Stimulated activated CD4-positive, alpha-beta T cell treated with anti-CD3 and anti-CD28 coated beads, Interleukin-12 subunit alpha, Interleukin-12 subunit beta, amount 100 ng/mL, for 4 hours (primary cell): ENCODE data around the gene ARHGAP29.
"Not testable (repeated sequence)": the region's sequence is repeated elsewhere in the genome, so short reads cannot be mapped to it uniquely, and the experiment has no call there.

Source experiments
- DNase-seq: peaks from one replicate; pipeline ENCODE4 v3.0.0-alpha.2; 2020

ARHGAP29 gene

DNA sequence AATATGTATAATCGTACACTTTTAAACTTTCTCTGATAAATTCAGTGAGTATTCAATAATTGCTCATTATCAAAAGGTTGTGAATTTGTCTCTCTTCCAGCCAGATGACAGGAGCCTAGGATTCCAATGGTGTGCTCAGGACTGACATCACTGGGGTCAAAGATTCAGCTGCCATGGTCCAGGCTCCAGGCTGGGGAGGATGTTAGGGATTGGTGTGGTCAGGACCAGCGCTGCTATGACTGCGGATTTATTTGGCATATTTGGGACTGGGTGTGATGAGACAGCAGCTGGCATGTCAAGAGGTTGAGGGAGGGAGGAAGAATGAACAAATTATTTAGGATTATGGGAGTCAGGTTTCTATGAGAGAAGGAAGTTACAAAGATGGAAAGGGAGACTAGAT lies 68.3 kb downstream of the ARHGAP29 start:
- no peak for DNase-seq

DNA sequence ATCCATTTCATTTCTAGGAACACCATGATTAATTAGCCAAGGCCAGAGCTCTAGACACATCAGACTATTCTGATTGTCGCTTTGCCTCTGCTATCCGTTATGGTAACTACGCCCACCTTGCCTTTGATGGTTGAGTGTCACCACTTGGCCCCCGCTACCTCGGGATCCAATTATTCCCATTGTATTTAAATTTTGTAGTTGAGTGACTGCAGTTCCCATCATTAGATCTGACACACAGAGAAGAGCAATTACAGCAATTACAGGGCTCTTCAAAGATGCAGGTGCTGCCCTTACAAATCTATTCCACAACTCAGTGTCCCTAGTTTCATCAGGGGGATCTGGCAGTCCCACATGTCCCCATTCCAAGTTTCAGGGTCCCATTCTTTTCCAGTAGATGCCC lies 71.5 kb downstream of the ARHGAP29 start:
- DNase-seq: no peak

GRCh38 chr1:94164885-94165284 lies 72.5 kb downstream of the ARHGAP29 start:
- DNase-seq: not testable (repeated sequence)

DNA sequence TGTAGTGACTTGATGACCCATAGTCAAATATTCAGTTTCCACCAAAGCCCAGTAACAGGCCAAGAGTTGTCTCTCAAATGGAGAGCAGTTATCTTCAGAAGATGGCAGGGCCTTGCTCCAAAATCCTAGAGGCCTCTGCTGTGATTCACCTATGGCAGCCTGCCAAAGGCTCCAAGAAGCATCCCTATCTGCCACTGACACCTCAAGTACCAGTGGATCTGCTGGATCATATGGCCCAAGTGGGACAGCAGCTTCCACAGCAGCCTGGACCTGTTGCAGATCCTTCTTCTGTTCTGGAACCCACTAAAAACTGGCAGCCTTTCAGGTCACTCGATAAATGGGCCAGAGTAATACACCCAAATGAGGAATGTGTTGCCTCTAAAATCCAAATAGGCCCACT lies 73.3 kb downstream of the ARHGAP29 start:
- DNase-seq: not testable (repeated sequence)

DNA sequence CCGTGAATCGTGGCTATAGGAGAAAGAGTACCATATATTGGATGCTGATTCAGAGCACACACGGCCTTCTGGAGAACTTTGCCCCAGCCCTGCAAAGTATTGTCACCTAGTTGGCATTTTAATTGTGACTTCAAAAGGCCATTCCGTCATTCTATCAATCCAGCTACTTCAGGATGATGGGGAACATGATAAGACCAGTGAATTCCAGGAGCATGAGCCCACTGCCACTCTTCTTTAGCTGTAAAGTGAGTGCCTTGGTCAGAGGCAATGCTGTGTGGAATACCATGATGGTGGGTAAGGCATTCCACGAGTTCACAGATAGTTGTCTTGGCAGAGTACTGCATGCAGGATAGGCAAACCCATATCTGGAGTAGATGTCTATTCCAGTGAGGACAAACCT lies 74.1 kb downstream of the ARHGAP29 start:
- DNase-seq: not testable (repeated sequence)

DNA sequence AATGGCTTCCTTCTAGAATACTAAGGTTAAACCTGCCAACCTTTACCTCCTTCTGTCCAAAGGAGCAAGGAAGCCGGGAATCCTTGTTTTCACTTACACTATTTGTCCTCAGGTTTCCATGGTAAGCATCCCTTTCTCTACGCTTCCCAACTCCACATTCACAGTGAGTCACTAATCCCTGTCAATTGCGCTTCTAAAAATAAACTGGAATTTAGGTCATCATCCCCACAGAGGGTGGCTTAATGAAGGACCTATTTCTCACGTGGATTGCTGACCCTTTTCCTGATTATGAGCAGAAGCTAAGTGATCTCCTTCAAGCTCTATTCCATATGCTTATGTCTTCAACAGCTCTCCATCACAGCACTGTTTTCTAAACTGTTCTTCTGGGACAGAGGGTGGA lies 76.6 kb downstream of the ARHGAP29 start:
- DNase-seq: no peak

GRCh38 chr1:94156096-94156625 lies 81.2 kb downstream of the ARHGAP29 start:
- no peak for DNase-seq

DNA sequence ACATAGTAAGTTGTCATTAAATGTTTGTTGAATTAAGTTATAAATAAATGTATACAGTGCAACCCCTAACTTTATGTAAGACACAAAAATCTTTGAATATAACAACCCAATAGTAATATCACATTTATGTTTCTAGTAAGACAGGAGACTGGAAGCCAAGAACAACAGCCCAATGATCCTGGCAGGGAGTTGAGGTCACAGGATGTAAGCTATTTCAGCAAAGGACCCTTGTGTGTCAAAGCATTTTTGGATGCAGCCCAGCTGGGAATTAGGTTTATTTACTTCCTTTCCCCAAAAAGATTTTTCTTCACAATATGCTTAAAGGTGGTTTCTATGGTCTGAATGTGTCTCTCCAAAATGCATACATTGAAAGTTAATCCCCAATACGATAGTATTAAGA lies 82.4 kb downstream of the ARHGAP29 start:
- no peak for DNase-seq

DNA sequence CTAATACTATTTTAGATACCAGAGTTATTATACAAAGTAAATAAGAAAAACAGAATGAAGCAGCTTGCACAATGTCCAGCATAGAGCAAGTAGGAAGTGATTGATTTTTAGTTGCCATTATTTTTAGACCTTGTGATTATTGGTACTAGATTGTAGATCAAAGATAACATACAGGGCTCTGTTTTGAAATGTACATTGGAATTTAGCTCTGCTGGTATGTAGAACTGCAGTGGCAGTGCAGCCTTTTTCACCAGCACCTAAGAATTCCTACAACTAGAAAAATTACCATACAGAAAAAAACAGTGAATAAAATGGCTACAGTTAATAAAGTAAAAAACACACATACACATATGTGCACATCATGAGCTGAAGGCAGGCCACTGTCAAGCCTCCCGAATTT lies 84.3 kb downstream of the ARHGAP29 start:
- no peak for DNase-seq

DNA sequence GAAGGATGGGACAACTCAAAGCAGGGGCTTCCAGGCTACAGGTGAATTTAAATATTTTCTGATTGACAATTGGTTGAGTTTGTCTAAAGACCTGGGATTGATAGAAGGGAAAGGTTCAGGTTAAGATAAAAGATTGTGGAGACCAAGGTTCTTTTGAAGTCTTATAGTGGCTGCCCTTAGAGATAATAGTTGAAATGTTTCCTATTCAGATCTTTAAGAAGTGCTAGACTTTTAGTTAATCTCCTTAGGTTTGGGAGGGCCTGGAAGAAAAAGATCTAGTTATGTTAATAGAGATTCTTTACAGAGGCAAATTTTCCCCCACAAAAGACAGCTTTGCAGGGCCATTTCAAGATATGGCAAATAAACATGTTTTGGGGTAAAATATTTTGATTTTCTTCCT lies 88.2 kb downstream of the ARHGAP29 start:
- DNase-seq: not testable (repeated sequence)

DNA sequence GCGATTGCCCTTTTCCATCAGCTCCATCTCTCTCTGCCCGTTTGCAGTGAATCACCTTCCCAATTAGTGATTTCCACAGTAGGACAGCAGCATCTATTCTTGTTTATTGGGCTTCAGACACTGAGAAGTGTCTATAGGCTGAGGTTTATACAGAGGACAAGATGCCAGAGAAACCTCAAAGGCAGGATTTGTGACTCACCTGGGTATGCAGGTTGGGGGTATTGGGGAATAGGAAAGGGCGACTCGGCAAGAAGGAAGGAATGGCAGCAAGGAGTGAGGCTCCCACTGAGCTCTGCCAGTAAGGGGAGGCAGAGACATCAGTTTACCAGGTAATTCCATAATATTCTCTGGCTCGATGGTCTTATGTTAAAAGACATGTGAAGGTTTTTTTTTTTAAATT lies 91.1 kb downstream of the ARHGAP29 start:
- no peak for DNase-seq

DNA sequence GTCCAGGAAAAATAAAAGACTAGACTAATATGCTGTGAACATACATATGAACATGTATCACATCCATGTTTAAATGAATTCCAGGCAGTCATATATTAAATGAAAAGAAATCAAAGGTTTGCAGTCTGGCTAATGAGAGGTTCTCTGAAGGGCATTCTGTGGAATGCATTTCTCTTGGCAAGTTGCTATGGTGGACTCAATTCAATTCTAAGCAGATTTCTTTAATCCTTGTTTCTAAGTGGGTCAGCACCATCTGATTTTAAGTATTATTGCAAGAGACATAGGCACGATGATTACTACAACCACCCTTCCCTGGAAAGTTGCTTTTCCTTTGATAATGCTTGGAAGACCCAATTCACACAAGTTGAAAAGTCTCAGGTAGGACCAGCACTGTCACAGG lies 92.5 kb downstream of the ARHGAP29 start:
- no peak for DNase-seq

DNA sequence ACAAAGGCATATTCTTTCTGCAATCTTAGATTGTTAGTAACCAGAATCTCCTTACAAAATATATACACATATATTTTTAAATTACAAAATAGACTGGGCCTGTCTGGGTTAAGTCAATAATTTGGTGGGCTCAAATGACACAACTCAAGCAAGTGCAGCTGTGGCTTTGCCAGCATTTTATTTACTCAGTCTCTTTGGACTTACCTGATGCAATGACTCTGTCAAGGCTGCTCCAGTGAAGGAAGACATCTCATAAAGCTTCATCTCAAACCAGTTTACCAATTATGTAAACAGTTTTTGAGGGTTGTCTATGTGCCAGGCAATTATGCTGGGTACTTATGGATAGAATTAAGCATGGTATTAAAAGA lies 93.6 kb downstream of the ARHGAP29 start:
- DNase-seq: no peak

GRCh38 chr1:94143173-94143808 lies 94.1 kb downstream of the ARHGAP29 start:
- DNase-seq: no peak

- DNase-seq: no peak
These were observed 94.8 kb downstream of the ARHGAP29 start for GRCh38 chr1:94142583-94142982.

DNA sequence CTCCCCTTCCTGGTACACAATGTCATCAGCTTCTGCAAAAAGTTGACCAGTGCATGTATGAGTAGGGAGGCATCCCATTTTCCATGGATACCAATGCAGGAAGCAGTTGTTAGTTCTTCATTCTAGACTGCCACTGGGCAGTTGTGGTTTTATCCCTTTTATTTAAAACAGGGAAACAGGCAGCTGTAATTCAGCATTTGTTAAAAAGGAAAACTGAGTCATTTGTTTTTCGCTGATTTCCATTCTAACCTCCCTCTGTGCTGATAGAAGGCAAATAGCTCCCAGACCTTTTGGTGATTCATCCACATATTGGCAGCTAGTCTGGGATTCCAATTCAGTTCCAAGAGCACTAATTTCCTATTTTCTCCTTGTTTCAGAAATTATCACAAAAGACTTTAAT lies 95.4 kb downstream of the ARHGAP29 start:
- DNase-seq: no peak

- no peak for DNase-seq
These were observed 105.3 kb downstream of the ARHGAP29 start for GRCh38 chr1:94132111-94132510.

DNA sequence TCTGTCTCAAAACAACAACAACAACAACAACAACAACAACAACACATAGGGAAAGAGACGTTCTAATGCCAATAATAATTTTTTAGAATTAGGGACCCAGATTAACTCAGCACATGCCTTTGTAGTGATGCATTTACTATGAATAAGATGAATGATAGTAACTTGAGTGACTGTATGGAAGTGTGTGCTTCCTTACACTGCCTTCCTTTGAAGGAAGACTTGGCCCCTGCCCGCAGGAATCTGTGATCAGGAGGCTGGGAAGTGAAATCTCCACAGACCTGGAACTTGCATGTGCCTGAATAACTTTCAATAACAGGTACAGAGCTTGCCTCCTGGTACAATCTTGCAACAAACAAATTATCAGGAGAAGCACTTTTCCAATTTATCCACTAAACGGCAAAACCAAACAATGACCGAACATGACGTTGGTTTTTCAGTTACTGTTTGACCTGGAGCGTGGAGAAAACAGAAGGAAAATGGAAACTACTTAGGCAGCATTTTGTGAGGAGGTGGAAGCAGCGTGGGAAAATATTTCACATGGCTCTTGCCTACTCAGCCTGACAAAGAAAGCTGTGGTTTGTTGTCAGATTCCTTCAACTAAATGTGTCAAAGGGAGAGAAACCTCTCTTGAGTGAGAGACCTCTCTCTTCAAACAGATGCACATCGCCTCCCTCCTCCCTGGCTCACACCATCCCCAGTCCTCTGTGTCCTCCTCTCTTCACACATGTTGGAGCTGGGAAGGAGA lies 106.4 kb downstream of the ARHGAP29 start:
- DNase-seq: no peak

DNA sequence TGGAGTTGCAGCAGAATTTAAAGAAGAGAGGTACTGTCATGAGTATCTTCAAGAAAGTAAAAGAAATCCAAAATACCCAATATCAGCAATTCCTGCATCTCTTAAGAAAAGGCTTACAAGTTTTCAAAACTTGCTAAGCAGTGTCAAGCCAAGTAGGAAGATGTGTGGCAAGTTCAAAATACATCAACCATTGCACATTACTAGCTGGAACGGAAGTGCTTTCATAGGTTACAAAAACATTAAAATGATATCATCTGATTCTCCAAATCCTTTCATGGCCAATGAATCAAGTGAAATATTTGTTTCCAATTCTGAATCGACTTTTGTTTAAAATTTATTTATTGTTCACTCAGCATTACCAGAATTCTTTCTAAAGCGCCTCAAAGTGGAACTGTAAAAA lies 110.7 kb downstream of the ARHGAP29 start:
- no peak for DNase-seq

DNA sequence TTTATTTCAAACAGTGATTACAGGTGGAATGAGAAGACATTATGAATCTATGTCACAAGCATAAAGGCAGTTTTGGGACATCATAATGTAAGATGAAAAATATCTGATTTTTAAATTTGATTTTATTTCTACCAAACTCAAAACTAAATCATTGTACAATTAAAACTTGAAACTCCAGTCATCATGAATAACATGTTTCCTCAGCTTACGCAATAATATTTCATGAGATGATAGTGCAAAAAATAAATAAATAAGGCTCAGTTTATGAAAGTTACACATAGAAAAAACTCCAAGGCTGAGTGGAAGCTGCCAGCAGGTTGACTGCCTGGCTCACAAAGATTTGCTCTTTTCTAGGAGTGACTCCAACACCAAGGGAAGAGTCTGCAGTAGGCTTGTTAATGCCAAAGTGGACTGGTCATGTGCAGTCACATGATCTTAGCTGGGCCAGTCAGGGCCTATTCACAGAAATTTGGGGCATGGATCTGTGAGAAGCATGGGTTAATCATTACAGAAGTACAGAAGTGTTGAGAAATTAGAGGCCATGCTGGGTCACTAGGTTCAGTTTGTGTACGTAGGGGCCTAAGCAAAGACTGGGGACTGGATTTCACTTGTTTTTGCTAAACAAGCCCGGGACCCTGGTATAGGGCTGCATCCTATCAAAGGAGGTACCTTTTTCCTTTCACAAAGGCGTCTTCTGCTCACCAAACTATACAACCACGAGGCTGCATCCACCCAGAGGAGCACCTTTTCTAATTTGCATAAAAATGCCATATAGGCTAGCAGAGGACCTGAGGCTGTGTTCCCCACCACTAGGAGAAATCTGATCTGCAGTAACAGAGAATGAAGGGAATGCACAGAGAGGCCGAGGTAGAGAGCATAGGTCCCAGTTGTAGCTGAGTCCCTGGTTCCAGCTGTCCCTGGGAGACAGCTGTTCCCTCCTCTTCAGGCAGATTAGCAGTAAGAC lies 111.6 kb downstream of the ARHGAP29 start:
- DNase-seq: no peak

- DNase-seq: no peak
These were observed 112.8 kb downstream of the ARHGAP29 start for GRCh38 chr1:94124538-94124937.

- DNase-seq: no peak
These were observed 115.0 kb downstream of the ARHGAP29 start for GRCh38 chr1:94122201-94122970.
